WTC11 (cell line): ENCODE results near the gene HOXC4.

ENCODE experiments used
- ZNF232 ChIP-seq: sonication (generic); formaldehyde crosslinking; IDR thresholded peaks from 2 replicates; pipeline ENCODE4 v1.8.0; 2022; ENCODE audit warnings: mild to moderate bottlenecking, missing genetic modification reagents
- TF ChIP-seq, protein P1 (sequence below): sonication (generic); formaldehyde crosslinking; IDR thresholded peaks from 2 replicates; pipeline ENCODE4 v1.8.0; 2022; ENCODE audit warnings: mild to moderate bottlenecking, missing genetic modification reagents
- TF ChIP-seq, protein P2 (sequence below): sonication (generic); formaldehyde crosslinking; IDR thresholded peaks from 2 replicates; pipeline ENCODE4 v1.8.0; 2023; ENCODE audit warnings: mild to moderate bottlenecking, missing genetic modification reagents
- TF ChIP-seq, protein P3 (sequence below): fragments of 200-600 bp; IDR thresholded peaks from 2 replicates; pipeline ENCODE4 v1.8.0; 2022; ENCODE audit warnings: antibody characterized with exemption

DNA sequence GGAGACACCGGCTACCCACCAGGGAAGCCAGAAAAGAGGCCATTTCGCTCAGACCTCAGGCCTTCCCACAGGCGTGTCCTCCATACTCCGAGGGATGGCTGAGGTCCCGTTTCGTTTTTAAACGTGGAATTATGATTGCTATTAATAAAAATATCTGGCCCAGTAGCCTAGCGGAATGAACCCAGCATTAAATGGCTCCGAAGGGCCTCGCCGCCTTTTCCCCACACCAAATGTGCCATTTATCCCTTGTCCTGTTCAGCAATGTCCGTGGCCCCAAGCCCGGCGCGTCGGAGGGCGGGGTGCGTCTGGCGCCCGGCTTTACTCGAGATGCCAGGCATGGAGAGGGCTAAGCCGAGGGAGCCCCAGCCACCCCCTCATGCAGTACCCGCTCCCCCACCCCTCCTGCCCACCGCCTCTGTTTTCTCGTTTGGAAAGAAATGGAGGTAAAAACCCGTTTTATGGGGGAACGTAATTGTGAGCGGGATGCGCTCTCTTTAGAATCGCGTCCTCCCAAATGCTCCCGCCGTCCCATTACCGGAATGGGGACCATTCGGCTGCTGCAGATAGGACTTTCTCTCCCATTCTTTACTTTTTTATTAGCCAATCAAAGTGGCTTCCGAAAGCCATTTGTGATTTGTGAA is 39.1 kb upstream of the HOXC4 start:
- TF ChIP-seq, protein P1, sequence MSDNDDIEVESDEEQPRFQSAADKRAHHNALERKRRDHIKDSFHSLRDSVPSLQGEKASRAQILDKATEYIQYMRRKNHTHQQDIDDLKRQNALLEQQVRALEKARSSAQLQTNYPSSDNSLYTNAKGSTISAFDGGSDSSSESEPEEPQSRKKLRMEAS: no peak
- no peak for TF ChIP-seq ZNF232 (CRISPR knock-in tag)
- TF ChIP-seq, protein P2, sequence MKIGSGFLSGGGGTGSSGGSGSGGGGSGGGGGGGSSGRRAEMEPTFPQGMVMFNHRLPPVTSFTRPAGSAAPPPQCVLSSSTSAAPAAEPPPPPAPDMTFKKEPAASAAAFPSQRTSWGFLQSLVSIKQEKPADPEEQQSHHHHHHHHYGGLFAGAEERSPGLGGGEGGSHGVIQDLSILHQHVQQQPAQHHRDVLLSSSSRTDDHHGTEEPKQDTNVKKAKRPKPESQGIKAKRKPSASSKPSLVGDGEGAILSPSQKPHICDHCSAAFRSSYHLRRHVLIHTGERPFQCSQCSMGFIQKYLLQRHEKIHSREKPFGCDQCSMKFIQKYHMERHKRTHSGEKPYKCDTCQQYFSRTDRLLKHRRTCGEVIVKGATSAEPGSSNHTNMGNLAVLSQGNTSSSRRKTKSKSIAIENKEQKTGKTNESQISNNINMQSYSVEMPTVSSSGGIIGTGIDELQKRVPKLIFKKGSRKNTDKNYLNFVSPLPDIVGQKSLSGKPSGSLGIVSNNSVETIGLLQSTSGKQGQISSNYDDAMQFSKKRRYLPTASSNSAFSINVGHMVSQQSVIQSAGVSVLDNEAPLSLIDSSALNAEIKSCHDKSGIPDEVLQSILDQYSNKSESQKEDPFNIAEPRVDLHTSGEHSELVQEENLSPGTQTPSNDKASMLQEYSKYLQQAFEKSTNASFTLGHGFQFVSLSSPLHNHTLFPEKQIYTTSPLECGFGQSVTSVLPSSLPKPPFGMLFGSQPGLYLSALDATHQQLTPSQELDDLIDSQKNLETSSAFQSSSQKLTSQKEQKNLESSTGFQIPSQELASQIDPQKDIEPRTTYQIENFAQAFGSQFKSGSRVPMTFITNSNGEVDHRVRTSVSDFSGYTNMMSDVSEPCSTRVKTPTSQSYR (CRISPR knock-in tag): no peak
- TF ChIP-seq, protein P3, sequence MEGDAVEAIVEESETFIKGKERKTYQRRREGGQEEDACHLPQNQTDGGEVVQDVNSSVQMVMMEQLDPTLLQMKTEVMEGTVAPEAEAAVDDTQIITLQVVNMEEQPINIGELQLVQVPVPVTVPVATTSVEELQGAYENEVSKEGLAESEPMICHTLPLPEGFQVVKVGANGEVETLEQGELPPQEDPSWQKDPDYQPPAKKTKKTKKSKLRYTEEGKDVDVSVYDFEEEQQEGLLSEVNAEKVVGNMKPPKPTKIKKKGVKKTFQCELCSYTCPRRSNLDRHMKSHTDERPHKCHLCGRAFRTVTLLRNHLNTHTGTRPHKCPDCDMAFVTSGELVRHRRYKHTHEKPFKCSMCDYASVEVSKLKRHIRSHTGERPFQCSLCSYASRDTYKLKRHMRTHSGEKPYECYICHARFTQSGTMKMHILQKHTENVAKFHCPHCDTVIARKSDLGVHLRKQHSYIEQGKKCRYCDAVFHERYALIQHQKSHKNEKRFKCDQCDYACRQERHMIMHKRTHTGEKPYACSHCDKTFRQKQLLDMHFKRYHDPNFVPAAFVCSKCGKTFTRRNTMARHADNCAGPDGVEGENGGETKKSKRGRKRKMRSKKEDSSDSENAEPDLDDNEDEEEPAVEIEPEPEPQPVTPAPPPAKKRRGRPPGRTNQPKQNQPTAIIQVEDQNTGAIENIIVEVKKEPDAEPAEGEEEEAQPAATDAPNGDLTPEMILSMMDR: no peak
